A549 (cell line): ENCODE measurements around the gene RACGAP1.

ENCODE experiments used
- CBX8 ChIP-seq: fragments of 200-600 bp; sonication (generic); IDR thresholded peaks from 2 replicates; pipeline ENCODE4 v1.6.1; 2016
- CTCF ChIP-seq: fragments of >200 bp; sonication (Bioruptor Twin); formaldehyde crosslinking; IDR thresholded peaks from 3 replicates; pipeline ENCODE4 v1.5.1; 2016
- EP300 ChIP-seq, 2 experiments: fragments of >200 bp; sonication (Bioruptor Twin); formaldehyde crosslinking; IDR thresholded peaks; 2 replicates in 1 of 2; 3 replicates in 1 of 2; pipeline ENCODE4 v1.6.1; 2016 to 2017
- MAX ChIP-seq: IDR thresholded peaks from 2 replicates; pipeline ENCODE4 v1.6.1; 2012
- PBX3 ChIP-seq: IDR thresholded peaks from 2 replicates; pipeline ENCODE4 v1.6.1; 2012
- POLR2A ChIP-seq: IDR thresholded peaks from 2 replicates; pipeline ENCODE4 v1.6.1; 2012; ENCODE audit warnings: mild to moderate bottlenecking, low read length
- SREBF2 ChIP-seq: fragments of 450-650 bp; IDR thresholded peaks from 2 replicates; pipeline ENCODE4 v1.6.1; 2014; ENCODE audit warnings: mild to moderate bottlenecking, moderate library complexity

- TF ChIP-seq CTCF = no peak
- no peak for TF ChIP-seq PBX3
- no peak for TF ChIP-seq POLR2A
- no peak for TF ChIP-seq MAX
- TF ChIP-seq EP300 (IDR thresholded peaks at IDR 0.05) = no peak
- TF ChIP-seq SREBF2 = no peak
- TF ChIP-seq CBX8 = no peak
These were observed 56.8 kb downstream of the RACGAP1 start for GRCh38 chr12:49968471-49968870.
